NCI-H187 (cell line): Measurements from ENCODE around the gene CNIH3.

Source experiments
- DNase-seq, 2 experiments: peaks; one replicate each; lab custom pipeline; 2025; lab: John Stamatoyannopoulos, UW

The CNIH3 gene

DNA sequence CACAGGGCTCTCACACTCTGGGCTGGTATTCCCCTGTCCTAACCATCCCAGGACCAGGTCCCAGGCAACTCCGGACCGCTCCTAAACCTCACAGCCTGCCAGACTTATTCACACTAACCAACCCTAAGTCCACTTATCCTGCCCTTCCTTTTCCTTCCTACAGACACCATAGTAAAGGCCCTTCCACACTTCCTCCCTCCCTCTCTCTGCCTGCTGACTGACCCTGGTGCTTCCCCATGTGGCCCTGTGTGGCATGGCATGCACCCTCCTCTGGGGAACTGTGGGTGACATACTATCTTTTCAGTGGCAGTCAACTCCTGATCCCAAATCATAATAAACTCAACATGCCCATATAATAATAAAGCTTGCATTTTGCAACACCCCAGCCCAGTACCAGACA lies 158.3 kb downstream of the CNIH3 start:
- no peak for DNase-seq

DNA sequence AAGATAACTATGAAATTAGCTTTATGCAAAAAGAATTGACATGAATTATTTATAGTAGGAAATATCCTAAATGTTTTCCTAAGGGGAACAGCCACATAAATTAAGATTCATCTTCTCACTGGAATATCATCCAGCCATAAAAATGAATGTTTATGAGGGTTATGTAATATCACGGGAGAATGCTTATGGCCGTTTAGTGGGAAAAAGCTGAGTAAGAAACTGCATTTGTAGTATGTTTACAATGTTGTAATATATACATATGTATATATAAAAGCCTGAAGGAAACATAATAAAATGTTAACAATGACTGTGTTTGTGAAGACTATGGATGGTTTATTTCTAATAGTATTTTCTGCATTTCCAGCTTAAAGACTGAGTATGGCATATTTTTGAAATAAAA lies 161.1 kb downstream of the CNIH3 start:
- DNase-seq = no peak

GRCh38 chr1:224779536-224779935 lies 163.4 kb downstream of the CNIH3 start:
- no peak for DNase-seq

- no peak for DNase-seq
These were observed 164.6 kb downstream of the CNIH3 start for GRCh38 chr1:224780736-224781135.

DNA sequence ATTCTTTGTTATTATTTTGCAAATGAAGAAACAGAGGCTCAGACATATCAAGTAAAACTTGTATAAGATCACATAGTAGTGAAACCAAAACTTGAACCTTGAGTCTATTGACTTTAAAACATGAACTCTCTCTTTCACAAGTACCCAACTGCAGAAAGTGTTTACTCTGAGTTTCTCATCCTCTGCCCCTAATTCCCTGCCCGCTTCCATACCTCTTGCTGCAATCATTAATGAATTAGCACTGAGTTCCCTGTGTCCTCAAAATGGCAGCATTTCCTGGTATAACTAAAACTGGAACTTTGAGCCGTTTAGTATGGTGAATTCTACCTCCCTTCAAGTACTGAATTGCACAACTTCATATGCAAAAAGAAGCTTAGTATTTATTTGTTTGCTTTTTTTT lies 165.7 kb downstream of the CNIH3 start:
- no peak for DNase-seq

GRCh38 chr1:224782281-224783000 lies 166.3 kb downstream of the CNIH3 start:
- DNase-seq = no peak

GRCh38 chr1:224783006-224783651 lies 167.0 kb downstream of the CNIH3 start:
- no peak for DNase-seq

- DNase-seq = no peak
These were observed 168.3 kb downstream of the CNIH3 start for GRCh38 chr1:224784265-224785039.

DNA sequence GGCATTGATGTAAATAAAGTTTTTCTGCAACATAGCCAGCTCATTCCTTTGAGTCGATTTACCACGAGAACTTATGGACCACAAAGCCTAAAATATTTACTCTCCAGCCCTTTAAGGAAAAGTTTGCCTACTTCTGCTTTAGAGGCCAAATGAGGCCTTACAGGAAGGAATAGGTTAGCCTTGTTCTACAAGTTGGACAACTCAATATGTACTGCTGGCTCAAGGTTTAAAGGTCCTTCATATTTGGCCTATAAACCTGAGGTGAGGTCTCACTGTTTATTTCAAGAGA lies 168.9 kb downstream of the CNIH3 start:
- DNase-seq = no peak

DNA sequence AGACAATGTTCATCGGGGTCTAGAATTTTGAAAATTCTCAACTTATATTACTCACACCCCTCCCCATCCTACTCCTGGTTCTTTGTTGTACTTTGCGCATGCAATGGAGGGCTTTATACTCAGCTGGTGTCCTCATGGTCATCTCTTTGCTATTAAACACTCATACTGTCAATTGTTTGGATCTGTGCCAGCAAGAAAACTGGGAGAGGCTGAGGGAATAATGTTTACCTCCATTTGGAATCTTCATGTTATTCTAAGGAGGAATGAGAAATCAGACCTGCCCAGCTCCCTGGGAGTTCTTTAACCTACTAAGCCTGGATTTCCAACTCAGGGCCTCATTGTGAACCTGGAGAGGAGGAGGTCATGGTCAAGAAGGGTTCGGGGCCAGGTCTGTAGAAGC lies 169.5 kb downstream of the CNIH3 start:
- DNase-seq = no peak

DNA sequence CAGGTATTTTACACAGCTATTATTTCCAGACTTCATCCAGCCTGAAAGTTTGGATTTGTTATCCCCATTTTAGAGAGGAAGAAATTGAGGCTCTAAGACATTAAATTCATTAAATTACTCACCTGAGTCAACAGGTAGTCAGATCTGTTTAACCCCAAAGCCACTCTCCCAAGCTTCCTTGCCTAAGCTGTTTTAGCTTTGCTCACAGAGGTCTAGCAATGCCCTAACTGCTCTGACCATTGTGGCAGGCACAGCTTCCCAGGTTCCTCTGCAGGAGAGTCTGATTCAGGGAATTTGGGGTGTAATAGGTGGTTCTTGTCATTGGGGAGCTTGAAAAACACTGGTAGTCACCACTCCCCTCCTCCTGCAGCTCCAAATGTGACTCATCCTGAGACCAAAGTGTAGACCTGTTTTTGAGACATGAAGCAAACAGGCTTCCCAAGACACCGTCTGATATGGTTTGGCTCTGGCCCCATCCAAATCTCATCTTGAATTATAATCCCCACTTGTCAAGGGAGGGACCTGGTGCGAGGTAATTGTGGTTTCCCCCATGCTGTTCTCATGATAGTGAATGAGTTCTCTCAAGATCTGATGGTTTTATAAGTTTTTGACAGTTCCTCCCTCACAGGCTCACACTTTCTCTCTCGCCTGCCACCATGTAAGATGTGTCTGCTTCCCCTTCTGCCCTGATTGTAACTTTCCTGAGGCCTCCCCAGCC lies 170.6 kb downstream of the CNIH3 start:
- DNase-seq = no peak

GRCh38 chr1:224789311-224789710 lies 173.2 kb downstream of the CNIH3 start:
- DNase-seq = no peak
